Thyroid gland (tissue), 4 donors: ENCODE data around the gene SMARCAL1. TPM values are rescaled to one million over a fixed set of nuclear protein-coding genes. Genes with fewer than 3 reads are reported as not detected.

Experiments
- DNase-seq, 2 donors: peaks; one replicate each; pipeline ENCODE4 v3.0.0-alpha.2; 2019
- H3K27ac ChIP-seq, 3 donors: fragments of 200-600 bp; sonication (generic); 1 replicate in 2 of 3; 2 replicates in 1 of 3; pipeline ENCODE4 v1.5.1; 2016 to 2019; ENCODE audit warnings: mild to moderate bottlenecking in 1 of 3, moderate library complexity in 1 of 3
- H3K27me3 ChIP-seq: fragments of 200-600 bp; sonication (generic); one replicate; pipeline ENCODE4 v1.5.1; 2019
- H3K36me3 ChIP-seq, 2 donors: fragments of 200-600 bp; sonication (generic); one replicate each; pipeline ENCODE4 v1.5.1; 2016 to 2019
- H3K4me1 ChIP-seq, 2 donors: fragments of 200-600 bp; sonication (generic); one replicate each; pipeline ENCODE4 v1.5.1; 2017 to 2019
- H3K4me3 ChIP-seq, 3 donors: fragments of 200-600 bp; sonication (generic); replicated peaks in 1 of 3; 1 replicate in 2 of 3; 2 replicates in 1 of 3; pipeline ENCODE4 v1.5.1; 2016; ENCODE audit warnings: mild to moderate bottlenecking in 1 of 3
- H3K9me3 ChIP-seq: fragments of 200-600 bp; sonication (generic); one replicate; pipeline ENCODE4 v1.5.1; 2017
- CTCF ChIP-seq, 6 experiments: fragments of 200-600 bp in 3 of 6; fragments of 450-650 bp in 3 of 6; sonication (generic) in 3 of 6; IDR thresholded peaks; one replicate each; pipeline ENCODE4 v1.5.1; 2016 to 2019; ENCODE audit warnings: antibody characterized with exemption in 6 of 6, mild to moderate bottlenecking in 2 of 6, inconsistent platforms in 1 of 6, moderate library complexity in 1 of 6
- POLR2A ChIP-seq, 2 donors: fragments of 450-650 bp; IDR thresholded peaks; one replicate each; pipeline ENCODE4 v1.6.1; 2017; ENCODE audit warnings: antibody characterized with exemption in 2 of 2, mild to moderate bottlenecking in 2 of 2, moderate library complexity in 1 of 2
- WGBS, 2 donors: methylation state at CpG; one replicate each; pipeline ENCODE4 v1.1.5; 2017; 5-methylcytosine and 5-hydroxymethylcytosine counted together
- intact Hi-C: fragments of 100-400 bp; cut with DNase I; formaldehyde crosslinking; loops from one replicate; pipeline ENCODE4 v1.15.1; 2023
- total RNA-seq, 4 donors: library from RNA; depleted of rRNA; stranded (reverse); fragments of >200 nt; gene quantifications; one replicate each; pipeline ENCODE4 v1.2.3, GENCODE V29; 2016

The SMARCAL1 gene
- total RNA-seq, 4 donors from 2014 or later: 19.5 to 31.4 (median 24.6) TPM

GRCh38 chr2:216414772-216415319 lies 2.6 kb downstream of the SMARCAL1 start:
- Histone ChIP-seq H3K4me1 (peaks cover 0 to 13% of the 10 kb centered on the region in 2 donors), H3K27ac (no peak overlapping the region), H3K9me3 (no peaks in the 10 kb centered on the region), H3K4me3 (no peak overlapping the region), H3K36me3 (peaks cover 0 to 4% of the 10 kb centered on the region in 2 donors), H3K27me3 (no peaks in the 10 kb centered on the region)
- no peak for TF ChIP-seq CTCF (IDR thresholded peaks at IDR 0.05)
- intact Hi-C loops: loop anchor here (10.0 kb wide), 1 partner anchor 80 kb away; the partner anchor contains the start of gene RPL37A
- DNase-seq: no peak
- WGBS, 2 donors: 93 to 94% methylated on average over 3 of the region's 3 CpGs

GRCh38 chr2:216415541-216415940 lies 3.3 kb downstream of the SMARCAL1 start:
- Histone ChIP-seq H3K36me3 (peaks cover 6 to 10% of the 10 kb centered on the region in 2 donors), H3K4me3 (no peak overlapping the region), H3K27me3 (no peaks in the 10 kb centered on the region), H3K27ac (peak overlapping the region in 1 of 3 donors; percentile 18), H3K4me1 (peaks cover 0 to 13% of the 10 kb centered on the region in 2 donors), H3K9me3 (no peaks in the 10 kb centered on the region)
- 38 to 48% methylated on average over 3 of the region's 3 CpGs for WGBS, 2 donors
- intact Hi-C loops: loop anchor here (10.0 kb wide), 1 partner anchor 79 kb away; the partner anchor contains the start of gene RPL37A
- DNase-seq: peak; percentile 45 to 55
- no peak for TF ChIP-seq POLR2A (IDR thresholded peaks at IDR 0.05)
- no peak for TF ChIP-seq CTCF (IDR thresholded peaks at IDR 0.05)

GRCh38 chr2:216416571-216417307 lies 4.5 kb downstream of the SMARCAL1 start:
- TF ChIP-seq CTCF (IDR thresholded peaks at IDR 0.05) (no peak), POLR2A (IDR thresholded peaks at IDR 0.05) (no peak)
- no peaks in the 10 kb centered on the region for H3K27me3 ChIP-seq
- 76 to 82% methylated on average over 6 of the region's 6 CpGs for WGBS, 2 donors
- H3K4me1 ChIP-seq: peaks cover 0 to 13% of the 10 kb centered on the region in 2 donors
- peak; percentile 81 to 86 for DNase-seq
- peaks cover 12 to 21% of the 10 kb centered on the region in 2 donors for H3K36me3 ChIP-seq
- H3K4me3 ChIP-seq: no peak overlapping the region
- no peak overlapping the region for H3K27ac ChIP-seq
- H3K9me3 ChIP-seq: no peaks in the 10 kb centered on the region
- intact Hi-C loops: loop anchor here (10.0 kb wide), 1 partner anchor 78 kb away; the partner anchor contains the start of gene RPL37A

GRCh38 chr2:216418981-216419380 lies 6.7 kb downstream of the SMARCAL1 start:
- no peak for DNase-seq
- WGBS, 2 donors: 74 to 90% methylated on average over 1 of the region's 1 CpG
- peaks cover 0 to 9% of the 10 kb centered on the region in 2 donors for H3K4me1 ChIP-seq
- H3K27ac ChIP-seq: no peak overlapping the region
- H3K9me3 ChIP-seq: no peaks in the 10 kb centered on the region
- TF ChIP-seq POLR2A (IDR thresholded peaks at IDR 0.05): no peak
- no peak for TF ChIP-seq CTCF (IDR thresholded peaks at IDR 0.05)
- intact Hi-C loops: loop anchor here (10.0 kb wide), 1 partner anchor 76 kb away; the partner anchor contains the start of gene RPL37A
- no peak overlapping the region for H3K4me3 ChIP-seq
- H3K36me3 ChIP-seq: peaks cover 32 to 40% of the 10 kb centered on the region in 2 donors
- H3K27me3 ChIP-seq: no peaks in the 10 kb centered on the region
